Fibroblast of the conjunctiva (primary cell): ENCODE data around the gene SH3RF3.

Source experiments
- DNase-seq: peaks from one replicate; pipeline ENCODE4 v3.0.0-alpha.2; 2010; ENCODE audit warnings: low read depth

The SH3RF3 gene

DNA sequence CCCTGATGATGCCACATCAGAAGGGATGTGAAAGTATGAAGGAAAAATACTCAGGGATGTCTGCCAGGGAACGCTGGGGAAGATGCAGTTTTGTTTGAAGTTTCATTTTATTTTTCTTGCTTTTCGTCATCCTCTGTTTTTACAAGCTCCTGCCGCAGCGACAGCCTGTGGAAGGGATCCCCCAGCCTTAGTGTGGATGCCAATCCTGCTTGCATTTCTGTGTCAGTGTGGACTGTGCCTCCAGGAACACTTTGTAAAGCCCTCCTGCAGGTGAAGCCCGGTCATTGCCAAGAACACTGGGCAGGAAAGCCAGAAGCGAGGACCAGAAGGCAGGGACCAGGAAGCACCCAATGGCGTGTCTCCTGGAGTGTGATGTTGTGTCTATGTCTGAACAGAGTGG lies 250.5 kb downstream of the SH3RF3 start:
- no peak for DNase-seq

DNA sequence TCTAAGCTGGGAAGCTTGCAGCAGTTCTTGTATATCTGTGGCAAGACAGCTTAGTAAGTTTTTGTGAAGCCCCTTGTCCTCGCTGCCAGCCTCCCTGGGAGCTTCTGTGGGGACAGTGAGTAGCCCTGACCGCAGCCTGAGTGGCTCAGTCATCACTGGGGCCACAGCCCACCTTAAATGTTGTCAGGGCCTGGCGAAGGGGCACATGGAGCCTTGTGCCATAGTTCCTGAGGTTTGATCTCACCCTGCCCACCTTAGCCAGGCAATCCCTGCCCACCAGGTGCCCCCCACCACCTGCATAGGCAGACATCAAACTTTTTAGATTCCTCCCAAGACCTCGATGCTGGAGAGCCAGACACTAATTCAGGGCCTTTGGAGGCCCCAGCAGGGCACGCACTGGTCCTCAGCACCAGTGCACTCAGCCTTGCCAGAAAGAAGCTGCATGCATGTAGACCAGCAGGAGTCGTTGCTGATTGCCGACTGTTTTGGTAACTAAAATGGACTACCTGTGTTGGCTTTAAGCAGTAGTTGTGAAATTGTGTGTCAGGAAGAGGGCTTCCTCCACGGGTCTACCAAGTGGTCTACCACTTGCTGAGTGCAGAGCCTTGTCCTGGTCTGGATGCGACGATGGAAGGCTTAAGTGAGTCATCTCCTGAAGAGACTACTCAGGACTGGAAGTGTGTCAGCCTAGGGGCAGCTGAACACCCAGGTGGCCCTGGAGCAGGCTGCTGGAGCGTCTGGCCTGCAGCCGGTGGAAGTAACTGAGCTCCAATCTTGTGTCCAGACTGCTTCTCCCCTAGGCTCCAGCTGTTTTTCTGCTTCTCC lies 251.7 kb downstream of the SH3RF3 start:
- DNase-seq: no peak

DNA sequence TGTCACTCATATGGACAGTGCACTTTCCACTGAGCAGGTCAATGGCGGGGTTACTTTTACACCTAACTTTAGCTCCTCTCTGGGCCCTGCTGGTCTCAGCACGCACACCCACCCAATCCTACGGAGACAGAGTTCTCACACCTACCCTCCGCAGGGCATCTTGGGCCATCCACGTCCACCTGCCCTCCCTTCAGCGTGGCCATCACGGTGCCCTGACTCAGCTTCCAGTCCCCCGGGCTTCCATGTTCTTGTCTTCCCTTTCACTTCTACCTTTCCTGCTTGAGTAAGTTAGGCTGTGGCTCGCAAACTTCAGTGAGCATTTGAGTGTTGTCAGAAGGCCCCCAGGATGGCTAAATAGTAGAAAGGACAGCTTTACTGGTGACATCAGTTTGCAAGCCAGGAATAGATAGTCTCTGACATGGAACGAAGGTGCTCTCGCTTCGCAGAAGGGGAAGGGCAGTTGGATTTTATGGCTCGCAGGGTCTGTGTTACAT lies 252.4 kb downstream of the SH3RF3 start:
- no peak for DNase-seq

DNA sequence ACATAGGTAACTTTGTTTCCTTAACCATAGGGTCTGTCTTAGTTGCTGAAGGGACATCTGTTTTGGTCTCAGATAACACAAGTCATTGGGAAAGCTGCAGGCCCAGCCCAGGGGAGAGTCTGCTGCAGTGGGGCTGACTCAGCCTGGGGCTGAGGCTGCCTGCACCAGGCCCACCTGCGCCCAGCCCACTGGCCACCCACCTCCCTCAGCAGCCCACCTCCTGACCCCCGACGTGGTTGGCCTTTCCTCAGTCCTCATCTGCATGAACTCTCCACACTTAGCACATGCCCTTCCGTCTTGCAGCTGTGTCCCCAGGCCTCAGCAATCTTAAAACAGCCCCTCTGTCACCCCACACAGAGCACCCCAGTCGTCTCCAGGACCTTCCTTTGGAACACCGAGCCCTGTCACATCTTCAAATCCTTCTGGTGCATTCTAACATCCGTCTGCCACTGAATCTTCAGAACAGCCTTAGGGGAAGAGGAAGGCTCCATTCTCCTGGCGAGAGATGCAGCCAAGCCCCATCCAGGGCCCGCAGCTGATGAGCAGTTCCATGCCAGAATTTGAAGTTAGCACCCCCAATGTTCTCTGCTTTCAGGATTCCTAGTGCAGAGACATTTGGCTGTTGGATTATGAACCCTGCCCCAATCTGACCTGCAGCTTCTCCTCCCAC lies 253.4 kb downstream of the SH3RF3 start:
- no peak for DNase-seq

DNA sequence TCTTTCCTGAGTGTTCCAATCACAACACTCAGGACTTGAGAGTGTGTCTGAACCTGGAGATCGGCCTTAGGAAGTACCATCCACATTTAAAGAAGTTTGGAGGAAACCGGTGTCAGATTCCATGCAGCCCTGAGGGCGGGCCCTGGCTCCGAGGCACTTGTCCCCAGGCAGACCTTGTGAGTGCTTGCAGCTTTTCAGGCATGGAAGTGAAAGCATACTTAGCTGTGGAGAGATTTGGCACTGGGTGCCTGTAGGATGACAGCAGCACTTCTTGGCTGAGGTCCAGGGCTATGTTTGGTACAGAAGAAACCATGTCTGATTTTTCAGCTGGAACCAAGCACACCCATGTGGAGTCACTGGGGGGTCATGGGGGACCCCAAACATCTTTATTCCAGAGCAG lies 253.9 kb downstream of the SH3RF3 start:
- DNase-seq: peak; percentile 55

DNA sequence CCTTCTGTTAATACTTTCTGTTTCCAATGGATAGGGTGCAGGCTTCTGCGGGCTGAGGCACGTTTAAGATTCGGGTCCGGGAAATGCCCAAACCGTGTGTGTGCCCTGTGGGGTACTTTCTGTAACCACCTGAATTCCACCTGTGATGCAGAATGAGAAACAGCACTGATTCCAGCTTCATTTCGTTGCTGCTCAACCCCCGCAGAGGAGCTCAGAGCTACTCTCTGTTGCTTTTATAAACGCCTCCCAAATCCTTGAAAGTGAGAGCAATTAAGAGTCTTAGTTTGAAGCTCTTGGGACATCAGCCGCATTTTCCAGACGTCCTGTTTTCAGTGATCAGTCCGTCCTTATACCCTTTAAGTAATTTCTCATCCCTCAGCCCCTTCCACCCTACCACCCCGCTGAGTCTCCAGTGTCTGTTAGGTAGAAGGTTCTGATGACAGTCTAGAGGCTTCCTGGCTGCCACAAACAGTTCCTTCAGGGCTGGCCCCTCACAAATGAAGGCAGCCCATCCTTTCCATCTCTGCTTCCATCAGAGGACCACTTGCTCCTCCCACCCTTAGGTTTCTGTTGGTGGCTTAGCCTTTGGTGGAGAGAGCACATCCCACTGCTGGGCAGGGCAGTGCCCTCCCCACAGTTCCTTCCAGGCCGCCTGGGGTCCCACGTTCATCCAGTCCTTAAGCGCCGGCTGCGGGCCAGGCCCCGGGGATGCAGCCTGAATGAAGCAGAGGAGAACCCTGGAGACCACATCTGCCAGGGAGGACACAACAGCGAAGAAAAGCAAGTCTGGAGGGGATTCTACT lies 254.7 kb downstream of the SH3RF3 start:
- DNase-seq: no peak

DNA sequence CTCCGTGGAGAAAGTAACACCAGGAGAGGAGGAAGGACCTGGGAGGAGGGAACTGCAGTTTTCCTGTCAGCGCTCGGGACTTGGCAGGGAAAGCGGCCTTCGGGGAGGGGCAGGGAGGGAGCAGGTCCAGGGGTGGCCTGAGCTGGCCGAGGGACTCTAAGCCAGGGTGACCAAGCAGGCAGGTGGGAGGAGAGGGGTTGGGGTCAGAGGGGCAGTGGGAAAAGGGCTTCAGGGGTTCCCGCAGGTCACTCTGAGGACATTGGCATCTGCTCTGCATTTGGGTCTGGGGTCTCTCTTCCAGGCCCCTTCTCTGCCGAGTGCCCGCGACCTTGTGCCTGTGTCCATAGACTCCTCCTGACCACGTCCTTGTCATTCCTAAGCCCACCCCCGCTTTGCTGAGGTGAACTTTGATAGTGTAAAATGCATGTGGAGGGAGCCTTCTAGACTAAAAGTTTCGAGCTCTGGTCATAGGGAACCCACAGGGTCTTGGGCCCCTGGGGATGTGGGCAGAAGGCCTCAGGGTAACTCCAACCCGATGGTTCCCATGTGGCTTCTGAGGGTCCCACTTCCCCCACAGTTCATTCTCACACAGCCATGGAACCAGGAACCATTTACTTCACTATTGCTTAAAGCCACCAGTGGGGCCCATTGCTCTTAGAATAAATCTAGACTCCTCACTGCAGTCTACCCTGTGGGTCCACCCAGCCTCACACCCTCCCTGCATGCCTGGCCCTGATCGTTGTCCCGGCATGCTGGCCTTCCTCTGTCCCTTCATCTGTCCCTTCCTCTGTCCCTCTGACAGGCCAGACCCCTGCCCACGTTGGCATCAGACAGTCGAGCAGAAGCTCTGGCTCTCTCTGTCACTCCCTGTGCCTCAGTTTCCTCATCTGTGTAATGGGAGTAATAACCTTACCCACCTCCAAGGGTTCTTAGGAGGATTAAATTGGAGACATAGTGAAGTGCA lies 255.6 kb downstream of the SH3RF3 start:
- DNase-seq: no peak

DNA sequence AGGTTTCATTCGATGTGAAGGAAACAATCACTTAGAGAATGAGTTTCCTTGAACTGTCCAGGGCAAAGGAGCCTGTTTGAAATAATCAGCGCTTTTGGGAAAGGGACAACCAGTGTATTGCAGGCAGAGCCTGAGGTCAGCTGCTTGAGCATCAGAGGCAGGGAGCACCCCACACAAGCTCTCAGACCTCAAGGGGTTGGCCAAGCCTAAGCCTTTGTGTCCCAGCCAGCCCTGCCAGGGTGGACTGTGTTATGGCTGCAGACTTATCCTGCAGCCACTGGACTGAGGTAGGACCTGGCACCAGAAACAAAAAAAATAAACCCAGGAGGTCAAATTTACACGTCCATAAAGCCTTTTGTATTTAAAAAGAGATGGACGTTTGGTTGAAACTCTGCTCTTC lies 256.5 kb downstream of the SH3RF3 start:
- DNase-seq: no peak

DNA sequence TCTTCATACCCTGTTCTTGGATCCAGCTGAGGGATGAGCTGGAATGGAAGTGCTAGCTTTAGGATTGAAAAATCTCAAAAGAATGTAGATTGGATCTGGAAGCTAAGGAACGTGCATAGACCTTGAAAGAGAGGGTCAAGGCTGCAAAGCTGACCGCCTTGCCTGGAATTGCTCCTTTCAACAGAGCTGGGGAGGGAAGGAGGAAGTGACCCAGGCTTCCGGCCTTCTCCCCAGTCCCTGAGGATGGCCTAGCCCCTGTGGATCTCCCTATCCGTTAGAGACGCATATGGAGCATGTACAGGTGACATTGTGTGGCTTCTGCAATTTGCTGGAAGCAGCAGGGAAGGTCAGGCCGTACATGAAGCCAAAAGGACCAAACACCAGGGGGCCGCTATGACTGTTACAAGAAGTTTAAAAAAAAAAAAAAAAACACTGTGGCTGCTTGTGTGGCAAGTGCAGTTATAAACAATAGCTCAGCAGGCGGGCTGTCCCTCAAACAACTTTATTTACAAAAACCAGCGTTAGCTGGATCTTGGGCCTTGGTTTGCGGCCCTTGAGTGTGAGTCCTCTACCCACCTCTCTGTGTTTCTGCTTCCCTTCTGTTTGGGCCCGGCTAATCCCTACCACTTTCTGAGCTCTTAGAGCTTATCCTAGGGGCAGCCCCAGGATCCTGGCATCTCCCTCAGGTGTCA lies 257.1 kb downstream of the SH3RF3 start:
- no peak for DNase-seq

DNA sequence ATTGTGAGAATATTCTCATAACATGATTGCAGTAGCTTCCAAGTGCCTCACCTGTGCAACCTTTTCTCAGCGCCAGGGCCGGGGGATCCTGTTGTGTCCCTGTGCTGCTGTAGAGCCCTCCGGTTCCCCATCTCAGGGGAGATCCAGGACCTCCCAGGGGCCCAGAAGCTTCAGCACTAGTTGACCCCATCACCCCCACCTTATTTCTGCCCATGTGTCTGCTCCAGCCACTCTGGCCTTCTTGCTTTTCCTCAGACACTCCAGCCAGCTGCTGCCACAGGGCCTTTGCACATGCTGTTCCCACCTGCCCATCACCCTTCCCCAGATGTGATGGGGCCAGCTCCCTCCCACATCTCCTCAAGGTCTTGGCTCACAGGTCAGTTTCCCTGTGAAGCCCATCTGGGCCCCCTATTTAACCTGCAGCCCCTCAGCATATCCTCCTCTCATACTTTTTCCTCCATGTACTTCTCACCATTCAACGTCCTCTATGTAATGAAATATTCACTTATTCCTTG lies 258.3 kb downstream of the SH3RF3 start:
- no peak for DNase-seq

DNA sequence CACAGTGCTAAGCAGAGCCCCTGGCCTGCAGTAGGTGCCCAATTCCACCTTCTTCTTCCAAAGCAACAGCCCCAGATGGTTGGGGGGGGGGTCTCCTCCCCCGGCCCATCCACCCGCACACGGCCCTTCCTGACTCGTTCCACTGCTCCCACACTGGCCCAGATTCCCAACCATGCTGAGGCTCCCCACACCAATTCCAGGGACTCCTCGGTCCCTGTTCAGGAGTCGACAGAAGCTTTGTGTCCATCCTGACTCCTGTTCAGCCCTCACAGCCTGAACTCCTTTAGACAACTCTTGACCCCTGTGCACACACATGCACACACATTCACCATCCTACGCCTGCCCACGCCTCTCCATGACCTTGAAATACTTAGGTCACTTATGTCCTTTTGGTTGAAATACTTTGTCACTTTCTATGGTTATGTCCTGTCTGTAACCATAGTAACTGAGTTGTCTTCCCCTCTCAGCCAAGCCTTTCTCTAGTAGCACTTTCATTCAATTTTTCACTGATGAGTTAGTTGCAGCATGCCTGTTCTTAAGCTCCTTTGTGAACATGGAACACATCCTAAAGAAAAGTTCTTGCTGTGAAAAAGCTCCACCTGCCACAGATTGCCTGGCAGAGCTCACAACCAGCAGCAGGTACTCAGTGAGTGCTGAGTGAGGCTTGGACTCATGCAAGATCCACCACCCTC lies 258.9 kb downstream of the SH3RF3 start:
- no peak for DNase-seq

DNA sequence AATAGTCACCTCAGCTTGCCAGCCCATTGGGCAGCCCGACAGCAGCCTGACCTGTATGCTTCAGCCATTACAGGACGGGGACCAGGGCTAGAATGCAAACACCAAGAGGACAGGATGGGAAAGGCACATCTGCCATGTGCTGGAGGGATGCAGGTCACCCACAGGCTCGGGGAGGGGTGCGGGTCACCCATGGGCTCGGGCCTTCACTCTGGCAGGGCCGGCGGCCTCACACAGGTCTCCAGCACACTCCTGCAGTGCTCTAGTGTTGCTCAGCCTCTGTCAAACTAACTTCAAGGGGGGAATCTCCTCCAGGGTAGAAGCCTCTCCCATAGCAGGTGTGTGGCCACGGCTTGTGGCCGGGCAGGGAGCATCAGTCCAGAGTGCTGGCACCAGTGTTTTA lies 262.2 kb downstream of the SH3RF3 start:
- no peak for DNase-seq

DNA sequence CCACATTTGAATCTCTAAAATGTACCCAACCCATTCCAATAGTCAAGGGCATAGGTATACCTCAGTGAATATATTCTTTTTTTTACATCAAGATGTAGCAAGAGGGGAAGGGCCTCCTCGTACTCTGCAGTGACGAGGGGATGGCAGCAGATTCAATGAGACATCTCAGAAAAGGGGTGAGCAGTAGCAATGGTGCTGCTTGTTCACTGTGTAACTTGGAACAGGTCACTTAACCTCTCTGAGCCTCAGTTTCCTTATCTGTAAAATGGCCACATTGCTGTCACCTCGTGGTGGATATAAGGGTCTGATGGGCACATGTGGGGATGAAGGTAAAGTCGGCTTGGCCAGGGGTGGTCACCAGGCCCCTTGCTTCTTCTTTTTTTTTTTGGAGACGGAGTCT lies 263.1 kb downstream of the SH3RF3 start:
- no peak for DNase-seq

DNA sequence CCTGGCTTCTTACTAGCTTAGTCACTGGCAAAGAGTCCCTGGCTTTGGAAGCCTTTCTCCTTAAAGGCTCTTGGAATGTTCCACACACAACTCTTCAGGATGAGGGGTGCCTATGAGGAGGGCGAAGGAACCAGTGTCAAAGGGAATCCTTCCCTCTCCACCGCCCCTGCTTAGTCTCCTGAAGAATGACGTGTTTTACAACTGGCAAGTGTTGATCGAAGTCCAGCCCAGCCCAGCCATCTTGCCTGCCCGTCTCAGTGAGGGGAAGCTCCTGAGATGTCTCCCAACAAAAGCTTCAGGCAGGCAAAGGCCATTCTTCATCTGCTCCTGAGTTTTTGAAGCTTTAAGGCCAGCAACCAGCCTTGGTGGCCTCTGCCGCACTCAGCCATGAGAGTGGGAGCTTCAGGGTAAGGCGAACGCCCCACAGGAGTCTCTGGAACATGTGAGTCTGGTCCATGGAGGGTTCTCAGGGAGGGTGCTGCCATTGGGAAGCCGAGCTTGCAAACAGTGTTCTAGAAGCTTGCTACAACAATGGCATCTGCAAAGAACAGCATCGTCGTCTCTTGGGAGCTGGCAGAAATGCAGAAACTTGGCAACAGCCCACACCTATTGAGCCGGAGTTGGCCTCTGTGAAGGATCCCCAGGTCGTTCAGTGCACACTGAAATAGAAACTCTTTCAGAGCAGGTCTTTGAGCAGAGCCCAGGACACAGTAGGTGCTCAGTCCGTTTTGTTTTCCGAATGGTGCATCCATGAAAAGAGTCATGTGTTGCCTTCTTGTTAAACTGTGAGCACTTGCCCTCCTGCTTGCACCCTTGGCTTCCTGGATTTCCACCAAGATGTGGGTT lies 264.0 kb downstream of the SH3RF3 start:
- DNase-seq: no peak

DNA sequence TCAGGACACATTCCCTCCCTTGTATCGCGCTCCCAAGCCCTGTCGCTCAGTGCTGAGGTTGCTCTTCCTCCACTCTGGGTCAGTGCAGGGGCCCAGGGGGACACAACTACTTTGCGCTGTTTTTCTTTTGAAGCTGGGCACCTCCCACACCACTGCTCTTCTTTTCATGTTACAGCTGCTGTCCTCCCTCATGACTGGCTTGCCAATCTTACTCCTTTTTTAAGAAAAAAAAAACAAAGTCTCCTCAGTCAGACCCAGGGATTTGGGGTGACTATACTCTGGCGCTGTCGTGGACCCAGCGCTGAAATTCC lies 264.6 kb downstream of the SH3RF3 start:
- no peak for DNase-seq

DNA sequence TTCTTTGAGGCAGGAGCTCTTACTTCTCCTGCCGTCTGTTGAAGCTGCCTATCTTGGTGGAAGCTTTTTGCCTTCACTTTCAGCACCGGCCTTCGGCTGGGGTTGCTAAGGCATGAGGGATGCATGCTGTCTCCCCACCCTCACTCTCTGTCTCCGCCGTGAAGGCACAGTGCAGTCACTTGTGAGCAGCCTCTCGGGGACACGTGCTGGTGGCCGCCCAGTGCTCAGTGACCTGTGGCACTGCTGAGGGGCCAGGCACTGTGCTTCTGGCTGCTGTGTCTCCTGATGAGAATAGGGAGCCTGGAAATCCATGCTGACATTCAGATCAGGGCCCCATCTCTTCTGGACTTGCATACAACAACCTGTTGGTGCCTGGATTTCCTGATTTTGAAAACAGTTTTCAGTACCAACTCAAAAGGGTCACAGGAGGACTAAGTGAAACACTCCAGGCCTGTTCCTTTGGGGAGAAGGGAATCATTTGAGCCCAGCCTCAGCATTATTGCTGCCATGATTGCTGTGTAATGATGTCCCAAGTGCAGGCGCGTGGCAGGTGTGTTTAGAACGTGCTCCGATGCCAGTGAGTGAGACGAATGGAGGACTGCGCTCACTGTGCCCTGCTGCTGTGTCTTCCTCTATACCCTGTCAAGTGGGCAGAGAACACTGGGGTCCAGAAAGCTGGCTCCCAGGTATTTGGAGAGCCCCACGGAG lies 266.6 kb downstream of the SH3RF3 start:
- no peak for DNase-seq

DNA sequence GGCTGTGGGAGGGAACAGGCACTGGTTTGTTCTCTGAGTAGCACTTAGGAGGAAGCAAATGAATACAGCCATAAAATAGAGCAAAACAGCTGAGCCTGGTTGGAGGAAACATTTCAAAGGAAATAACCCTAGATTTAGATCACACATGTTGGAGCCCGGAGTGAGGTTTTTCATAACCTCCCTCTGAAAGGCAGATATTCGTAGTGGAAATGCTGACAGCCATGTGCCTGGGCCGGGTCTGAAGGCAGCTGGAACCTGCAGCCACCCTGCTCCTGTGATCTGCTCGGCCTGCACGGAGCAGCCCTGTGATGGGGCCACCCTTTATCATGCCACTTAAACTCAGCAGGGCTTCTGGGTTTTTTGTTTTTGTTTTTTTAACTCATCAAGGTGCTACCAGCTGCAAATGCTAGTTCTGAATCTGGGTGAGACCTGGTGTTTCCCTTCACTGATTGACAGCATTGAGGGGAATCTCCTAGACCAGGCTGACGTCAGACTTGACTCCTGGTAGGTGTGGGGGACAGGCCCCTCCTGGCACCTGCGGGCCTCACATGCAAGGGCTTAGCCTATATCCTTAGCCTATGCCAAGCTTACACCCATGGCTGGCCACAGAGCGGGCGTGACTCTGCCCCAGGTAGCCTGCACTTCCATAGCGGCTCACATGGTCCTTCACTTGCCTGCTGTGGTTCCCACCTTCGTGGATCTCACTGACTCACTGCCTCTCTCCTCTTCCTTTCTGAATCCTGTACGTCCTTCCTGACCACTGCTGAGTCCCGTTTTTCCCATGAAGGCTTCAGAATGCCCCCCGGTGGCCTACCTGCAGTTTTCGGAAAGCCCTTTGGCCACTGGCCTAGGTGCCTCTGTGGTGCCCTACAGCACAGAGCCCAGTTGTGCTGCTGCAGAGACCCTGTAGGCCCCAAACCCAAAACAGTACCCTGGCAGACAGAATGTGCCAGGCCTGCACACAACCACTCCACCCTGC lies 267.5 kb downstream of the SH3RF3 start:
- no peak for DNase-seq
